Activated CD4-positive, alpha-beta T cell treated with anti-CD3 and anti-CD28 coated beads for 4 hours (primary cell): ENCODE measurements around the gene TMED5.
"Not testable (repeated sequence)": the region's sequence is repeated elsewhere in the genome, so short reads cannot be mapped to it uniquely, and the experiment has no call there.

ENCODE experiments used
- DNase-seq, 2 donors: peaks; one replicate each; pipeline ENCODE4 v3.0.0-alpha.2; 2020

The TMED5 gene

DNA sequence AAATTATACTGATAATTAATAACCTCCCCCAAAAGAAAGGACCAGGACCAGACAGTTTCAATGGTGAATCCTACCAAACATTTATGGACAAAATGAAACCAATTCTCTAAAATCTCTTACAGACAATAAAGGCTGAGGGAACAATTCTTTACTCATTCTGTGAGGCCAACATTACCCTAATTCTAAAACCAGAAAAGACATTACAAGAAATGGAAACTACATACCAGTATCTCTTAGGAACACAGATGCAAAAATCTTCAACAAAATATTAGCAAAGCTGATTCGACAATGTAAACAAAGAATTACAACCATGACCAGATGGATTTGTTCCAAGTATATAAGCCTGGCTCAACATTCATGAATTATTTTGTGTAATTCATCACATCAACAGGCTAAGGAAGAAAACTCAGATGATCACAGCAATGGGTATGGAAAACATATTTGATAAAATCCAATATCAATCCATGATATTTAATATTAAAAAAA lies 8.6 kb downstream of the TMED5 start:
- no peak for DNase-seq

DNA sequence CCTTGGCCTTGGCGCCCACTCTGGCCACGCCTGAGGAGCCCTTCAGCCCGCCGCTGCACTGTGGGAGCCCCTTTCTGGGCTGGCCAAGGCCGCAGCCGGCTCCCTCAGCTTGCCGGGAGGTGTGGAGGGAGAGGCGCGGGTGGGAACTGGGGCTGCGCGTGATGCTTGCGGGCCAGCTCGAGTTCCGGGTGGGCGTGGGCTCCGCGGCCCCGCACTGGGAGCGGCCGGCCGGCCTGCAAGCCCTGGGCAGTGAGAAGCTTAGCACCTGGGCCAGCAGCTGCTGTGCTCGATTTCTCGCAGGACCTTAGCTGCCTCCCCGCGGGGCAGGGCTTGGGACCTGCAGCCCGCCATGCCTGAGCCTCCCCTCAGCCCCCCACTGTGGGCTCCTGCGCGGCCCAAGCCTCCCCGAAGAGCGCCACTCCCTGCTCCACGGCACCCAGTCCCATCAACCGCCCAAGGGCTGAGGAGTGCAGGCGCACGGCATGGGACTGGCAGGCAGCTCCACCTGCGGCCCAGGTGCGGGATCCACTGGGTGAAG lies 10.0 kb downstream of the TMED5 start:
- not testable (repeated sequence) for DNase-seq

DNA sequence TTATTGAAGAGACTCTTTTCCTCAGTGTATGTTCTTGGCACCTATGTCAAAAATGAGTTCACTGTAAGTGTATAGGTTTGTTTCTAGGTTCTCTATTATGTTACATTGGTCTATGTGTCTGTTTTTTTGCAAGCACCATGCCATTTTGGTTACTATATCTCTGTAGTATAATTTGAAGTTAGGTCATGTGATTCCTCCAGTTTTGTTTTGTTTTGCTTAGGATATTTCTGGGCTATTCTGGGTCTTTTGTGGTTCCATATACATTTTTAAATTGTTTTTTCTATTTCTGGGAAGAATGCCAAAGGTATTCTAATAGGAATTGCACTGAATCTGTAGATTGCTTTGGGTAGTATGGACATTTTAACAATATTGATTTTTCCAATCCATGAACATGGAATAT lies 13.2 kb downstream of the TMED5 start:
- no peak for DNase-seq

- not testable (repeated sequence) for DNase-seq
Measured at GRCh38 chr1:93165895-93166294, 14.3 kb downstream of the TMED5 start.

DNA sequence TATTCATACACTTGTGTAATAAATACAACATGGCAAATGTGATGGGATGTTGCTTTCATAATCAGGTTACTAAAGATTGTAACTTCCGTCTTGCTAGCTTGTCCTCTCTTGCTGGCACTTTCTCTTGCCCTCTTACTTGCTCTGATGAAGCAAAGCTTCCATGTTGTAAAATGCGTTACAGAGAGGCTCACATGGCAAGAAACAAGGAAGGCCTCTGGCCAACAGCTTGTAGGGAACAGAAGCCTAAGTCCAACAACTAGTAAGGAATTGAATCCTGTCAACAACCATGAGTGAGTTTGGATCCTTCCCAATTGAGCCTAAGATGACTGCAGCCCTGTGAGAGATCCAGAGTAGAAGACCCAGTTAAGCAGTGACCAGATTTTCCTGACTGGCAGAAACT lies 15.4 kb downstream of the TMED5 start:
- no peak for DNase-seq

DNA sequence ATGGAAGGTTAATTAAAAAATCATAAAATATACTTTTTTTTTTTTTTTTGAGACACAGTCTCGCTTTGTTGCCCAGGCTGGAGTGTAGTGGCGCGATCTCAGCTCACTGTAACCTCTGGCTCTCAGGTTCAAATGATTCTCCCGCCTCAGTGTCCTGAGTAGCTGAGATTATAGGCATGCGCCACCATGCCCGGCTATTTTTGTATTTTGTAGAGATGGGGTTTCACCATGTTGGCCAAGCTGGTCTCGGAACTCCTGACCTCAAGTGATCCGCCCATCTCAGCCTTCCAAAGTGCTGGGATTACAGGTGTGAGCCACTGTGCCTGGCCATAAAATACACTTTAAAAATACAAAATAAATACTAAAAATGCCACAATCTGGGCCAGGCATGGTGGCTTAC lies 16.9 kb downstream of the TMED5 start:
- DNase-seq: not testable (repeated sequence)

DNA sequence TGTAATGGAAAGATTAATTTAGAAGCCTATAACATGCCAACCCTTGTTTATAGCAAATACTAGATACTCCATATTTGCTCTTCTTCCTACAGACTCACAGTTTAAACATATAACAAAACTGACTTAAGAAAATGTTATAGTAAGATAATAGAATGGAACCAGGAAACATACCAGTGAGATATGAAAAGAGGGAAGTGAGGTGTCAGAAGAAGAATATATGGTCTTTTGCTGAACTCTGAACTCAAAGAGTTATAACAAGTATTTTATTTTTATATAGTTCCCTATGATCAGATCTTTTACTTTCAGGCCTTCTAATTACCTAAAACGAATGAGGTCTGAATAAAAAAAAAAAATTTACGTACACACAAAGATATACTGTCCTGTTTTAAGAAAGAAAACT lies 20.9 kb downstream of the TMED5 start:
- no peak for DNase-seq

- DNase-seq: no peak
Measured at GRCh38 chr1:93155335-93155734, 24.9 kb downstream of the TMED5 start.

GRCh38 chr1:93154898-93155297 lies 25.3 kb downstream of the TMED5 start:
- DNase-seq: no peak

DNA sequence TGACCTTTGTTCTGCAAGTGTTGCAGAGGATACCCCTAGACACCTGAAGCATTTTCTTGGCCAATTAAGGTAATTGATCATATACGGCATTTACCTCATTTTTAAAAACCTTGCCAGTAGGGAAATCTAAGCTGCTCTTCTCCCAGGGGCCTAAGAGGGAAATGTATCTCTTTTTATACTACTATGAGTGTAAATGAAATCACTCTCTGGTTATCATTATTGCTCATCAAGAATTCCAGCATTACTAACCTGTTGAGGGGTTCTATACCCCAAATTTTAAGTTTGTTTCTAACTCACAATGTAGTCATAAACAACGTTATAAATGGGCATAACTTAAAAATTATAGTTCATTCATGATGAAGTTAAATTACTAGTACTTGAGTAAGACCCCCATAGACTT lies 27.4 kb downstream of the TMED5 start:
- no peak for DNase-seq

DNA sequence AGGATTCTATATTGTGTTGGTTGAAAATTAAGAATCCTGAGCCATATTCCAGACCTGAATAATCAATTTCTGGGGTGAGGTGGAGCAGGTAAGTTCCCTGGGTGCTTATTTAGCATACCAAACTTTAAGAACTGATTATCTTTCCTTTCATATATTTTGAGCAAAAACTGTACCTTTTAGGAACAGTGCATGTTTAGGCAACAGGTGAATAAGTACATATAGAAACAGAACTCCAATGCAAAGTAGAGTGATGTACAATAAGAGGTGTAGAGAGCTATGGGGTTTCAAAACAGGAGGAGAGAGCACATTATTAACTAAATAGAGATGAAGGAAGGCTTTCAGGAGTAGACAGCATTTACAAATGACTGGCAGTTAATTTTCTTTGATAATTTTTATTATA lies 28.7 kb downstream of the TMED5 start:
- DNase-seq: no peak

GRCh38 chr1:93150729-93151128 lies 29.5 kb downstream of the TMED5 start:
- DNase-seq: no peak

DNA sequence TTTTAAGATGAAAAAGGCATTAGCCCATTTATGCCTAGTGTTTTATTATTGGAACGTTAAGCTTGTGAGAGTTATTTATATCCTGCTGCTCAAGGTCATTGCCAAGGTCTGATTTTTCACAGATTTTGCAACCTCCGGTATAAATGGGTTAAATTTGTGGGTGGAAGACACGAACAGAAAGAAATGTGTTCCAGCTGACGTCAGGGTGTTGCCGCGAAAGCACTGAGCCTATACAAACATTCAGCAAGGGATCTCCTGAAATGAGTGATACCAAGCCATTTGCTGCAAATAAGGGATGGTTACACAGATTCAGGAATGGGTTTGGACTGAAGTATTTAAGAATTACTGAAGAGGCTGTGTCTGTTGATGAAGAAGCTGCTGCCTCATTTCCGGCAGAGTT lies 32.2 kb downstream of the TMED5 start:
- DNase-seq: no peak

GRCh38 chr1:93143769-93144168 lies 36.4 kb downstream of the TMED5 start:
- no peak for DNase-seq

DNA sequence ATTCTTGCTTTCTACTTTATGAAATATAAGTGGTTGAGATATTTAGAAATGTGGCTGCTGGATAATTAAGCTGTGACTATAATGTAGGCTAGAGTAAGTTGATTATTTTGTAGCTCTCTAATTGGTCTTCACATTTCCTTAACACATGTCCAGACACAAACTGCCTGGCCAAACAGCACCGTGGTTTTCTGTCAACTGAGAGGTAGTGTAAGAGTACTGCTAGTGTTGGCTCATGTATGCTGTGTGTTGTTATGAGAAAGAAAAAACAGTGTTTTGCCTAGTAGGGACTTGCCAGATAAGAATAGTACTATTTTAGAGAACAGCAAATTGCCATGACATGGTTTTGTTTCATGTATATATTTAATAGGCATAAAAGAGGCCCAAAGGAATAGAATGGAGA lies 37.1 kb downstream of the TMED5 start:
- DNase-seq: no peak

DNA sequence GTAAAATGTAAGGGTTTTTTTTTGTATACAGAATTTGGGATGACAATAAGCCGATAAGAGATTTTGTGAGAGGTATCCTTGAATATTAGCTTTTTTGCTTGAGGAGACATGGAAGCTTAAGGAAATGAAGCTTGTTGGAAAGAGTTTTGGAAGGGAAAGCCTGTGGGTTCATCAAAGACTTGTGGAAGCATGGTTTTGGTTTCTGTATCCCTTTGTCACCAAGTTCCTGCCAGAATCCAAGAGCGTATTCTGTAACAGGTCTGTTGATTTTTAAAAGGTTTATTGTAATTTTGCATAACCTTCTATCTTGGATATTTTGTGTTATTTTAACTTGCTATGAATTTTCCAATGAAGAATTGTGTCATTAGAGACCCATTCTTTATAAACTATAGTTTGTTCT lies 38.1 kb downstream of the TMED5 start:
- DNase-seq: no peak

GRCh38 chr1:93140106-93140505 lies 40.1 kb downstream of the TMED5 start:
- DNase-seq: no peak

- DNase-seq: no peak
Measured at GRCh38 chr1:93137604-93138292, 42.5 kb downstream of the TMED5 start.

DNA sequence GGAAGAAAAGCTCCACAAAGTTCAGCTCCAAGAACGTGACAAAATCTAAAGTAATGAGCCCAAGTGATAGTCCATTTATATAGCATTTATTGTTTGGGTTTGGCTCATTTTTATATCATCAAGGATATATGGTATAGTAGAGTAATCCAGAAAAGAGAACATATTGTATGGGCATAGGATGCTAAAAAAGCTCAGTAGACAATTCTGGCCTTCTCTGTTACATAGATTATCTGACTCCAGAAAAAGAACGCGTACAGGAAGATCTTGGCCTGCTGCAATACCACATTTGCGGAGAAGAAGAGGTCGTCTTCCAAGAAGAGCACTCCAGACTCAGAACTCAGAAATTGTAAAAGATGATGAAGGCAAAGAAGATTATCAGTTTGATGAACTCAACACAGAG lies 43.8 kb downstream of the TMED5 start:
- no peak for DNase-seq

GRCh38 chr1:93132638-93133037 lies 47.6 kb downstream of the TMED5 start:
- no peak for DNase-seq

GRCh38 chr1:93129507-93130099 lies 50.6 kb downstream of the TMED5 start:
- DNase-seq: no peak

- DNase-seq: no peak
Measured at GRCh38 chr1:93124556-93125355, 55.5 kb downstream of the TMED5 start.

DNA sequence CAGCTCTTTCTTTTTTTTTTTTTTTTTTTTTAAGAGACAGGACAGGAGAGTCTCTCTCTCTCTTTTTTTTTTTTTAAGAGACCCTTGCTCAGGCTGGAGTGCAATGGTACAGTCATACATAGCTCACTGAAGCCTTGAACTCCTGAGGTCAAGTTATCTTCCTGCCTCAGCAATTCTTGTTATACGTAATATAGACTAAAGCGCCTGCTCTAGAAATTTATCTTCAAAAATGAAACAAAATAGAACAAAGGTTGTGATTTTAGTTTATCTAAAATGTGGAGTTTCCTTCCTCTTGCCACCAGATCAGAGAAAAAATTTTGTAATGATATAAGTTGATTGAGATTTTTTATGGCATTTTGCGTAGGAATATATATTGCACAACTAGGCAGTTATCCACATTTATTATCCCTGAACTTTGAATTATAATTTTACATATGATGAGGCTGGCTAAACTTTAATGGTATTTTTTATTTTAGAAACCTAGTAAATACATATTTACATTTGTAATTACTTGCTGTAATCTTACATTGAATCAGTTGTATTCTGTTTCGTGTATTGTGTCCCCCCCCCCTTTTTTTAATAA lies 56.9 kb downstream of the TMED5 start:
- no peak for DNase-seq
